K562 (cell line): ENCODE data around the gene C20orf96. TPM values are rescaled to one million over a fixed set of nuclear protein-coding genes. Genes with fewer than 3 reads are reported as not detected.

Experiments used
- DLX4 ChIP-seq: fragments of 250-450 bp; sonication (Bioruptor Pico); IDR thresholded peaks from 2 replicates; pipeline ENCODE4 v1.6.1; 2021; ENCODE audit warnings: mild to moderate bottlenecking
- GTF2F1 ChIP-seq: IDR thresholded peaks from 2 replicates; pipeline ENCODE4 v1.6.1; 2011; ENCODE audit warnings: low read depth, low read length, improper control_type of control experiment
- HEY1 ChIP-seq: fragments of 250-450 bp; sonication (Bioruptor Pico); IDR thresholded peaks from 2 replicates; pipeline ENCODE4 v1.5.0; 2020; ENCODE audit warnings: mild to moderate bottlenecking, moderate library complexity, borderline replicate concordance
- HMGXB4 ChIP-seq: sonication (generic); formaldehyde crosslinking; IDR thresholded peaks from 2 replicates; pipeline ENCODE4 v1.8.1; 2023; ENCODE audit warnings: mild to moderate bottlenecking, missing genetic modification reagents
- KAT8 ChIP-seq: fragments of 450-650 bp; IDR thresholded peaks from 2 replicates; pipeline ENCODE4 v1.6.1; 2016; ENCODE audit warnings: low read depth, mild to moderate bottlenecking
- MAFG ChIP-seq: fragments of 450-650 bp; conservative IDR thresholded peaks from 2 replicates; pipeline ENCODE4 v1.6.1; 2016; ENCODE audit warnings: missing genetic modification characterization, missing compliant biosample characterization
- NUFIP1 ChIP-seq: fragments of 450-650 bp; IDR thresholded peaks from 2 replicates; pipeline ENCODE4 v1.6.1; 2018; ENCODE audit not compliant: partially characterized antibody
- TFE3 ChIP-seq: fragments of 450-650 bp; formaldehyde crosslinking; IDR thresholded peaks from 2 replicates; pipeline ENCODE4 v1.4.0; 2020; ENCODE audit warnings: mild to moderate bottlenecking, mixed read lengths
- TRIM24 ChIP-seq, 2 experiments: fragments of 450-650 bp; IDR thresholded peaks; 2 replicates each; pipeline ENCODE4 v1.6.1; 2016
- ZHX1 ChIP-seq: fragments of 150-350 bp; conservative IDR thresholded peaks from 2 replicates; pipeline ENCODE4 v1.6.1; 2014; ENCODE audit warnings: low read length
- ZNF143 ChIP-seq: sonication (generic); formaldehyde crosslinking; IDR thresholded peaks from 2 replicates; pipeline ENCODE4 v1.9.0; 2022; ENCODE audit warnings: mild to moderate bottlenecking, missing genetic modification reagents
- ZNF175 ChIP-seq: fragments of 200-800 bp; sonication (Bioruptor generic); IDR thresholded peaks from 2 replicates; pipeline ENCODE4 v1.6.1; 2016; ENCODE audit warnings: low read depth, mild to moderate bottlenecking, missing genetic modification characterization, missing compliant biosample characterization
- ZNF347 ChIP-seq: fragments of 450-650 bp; formaldehyde crosslinking; IDR thresholded peaks from 2 replicates; pipeline ENCODE4 v1.4.0; 2020; ENCODE audit warnings: low read depth, mild to moderate bottlenecking, moderate library complexity
- ZNF79 ChIP-seq: fragments of 250-450 bp; sonication (Bioruptor Pico); IDR thresholded peaks from 2 replicates; pipeline ENCODE4 v1.4.0; 2020; ENCODE audit warnings: low read depth, mild to moderate bottlenecking, moderate library complexity
- polyA plus RNA-seq, 8 experiments: library from polyadenylated mRNA; depleted of rRNA in 4 of 8; stranded (reverse) in 5 of 8; unstranded in 3 of 8; fragments of >200 nt; fragmentation: Nextera tagmentation in 2 of 8; fragmentation: Illumina TruSeq in 1 of 8; extraction: Ambion mirVana in 2 of 8; extraction: Trizol in 1 of 8; gene quantifications; 2 replicates each; pipeline versions ENCODE4 v1.2.1 to v1.2.3, GENCODE V29; 2011 to 2014; ENCODE audit warnings: inconsistent platforms in 1 of 8, missing spikeins in 1 of 8
- total RNA-seq, 7 experiments: library from RNA; depleted of rRNA in 6 of 7; stranded (reverse); fragments of >200 nt in 6 of 7; fragmentation: Illumina TruSeq in 2 of 7; extraction: Trizol in 2 of 7; gene quantifications; 2 replicates each; pipeline versions ENCODE4 v1.2.1 to v1.2.3, GENCODE V29; 2011 to 2021; ENCODE audit warnings: low replicate concordance in 1 of 7
- TF ChIP-seq, protein P1 (sequence below): sonication (generic); formaldehyde crosslinking; IDR thresholded peaks from 2 replicates; pipeline ENCODE4 v1.8.1; 2022; ENCODE audit warnings: missing genetic modification reagents
- TF ChIP-seq, protein P2 (sequence below): sonication (generic); formaldehyde crosslinking; IDR thresholded peaks from 2 replicates; pipeline ENCODE4 v1.8.0; 2022; ENCODE audit warnings: mild to moderate bottlenecking, missing genetic modification reagents
- TF ChIP-seq, protein P3 (sequence below): fragments of 450-650 bp; IDR thresholded peaks from 2 replicates; pipeline ENCODE4 v1.6.1; 2016; ENCODE audit warnings: mild to moderate bottlenecking

The C20orf96 gene
- total and polyA plus RNA-seq, 9 of the 15 experiments (the other 6 are each of a cell fraction or from before 2014, with no cell fraction given) = 1.7 to 11.7 (median 4.2) TPM

GRCh38 chr20:326645-327185 is 36.2 kb upstream of the C20orf96 start (continued):
- TF ChIP-seq HEY1 (no peak), GTF2F1 (no peak), TRIM24 (IDR thresholded peaks at IDR 0.05) (peak in 1 of 2 experiments; percentile 34; a peak in 1 of 4 replicates), NUFIP1 (no peak), HMGXB4 (CRISPR knock-in tag) (no peak), DLX4 (CRISPR knock-in tag) (no peak), ZHX1 (no peak), ZNF175 (no peak), MAFG (tag) (no peak), TFE3 (CRISPR knock-in tag) (no peak), KAT8 (no peak), ZNF347 (CRISPR knock-in tag) (no peak), ZNF79 (no peak), ZNF143 (CRISPR knock-in tag) (no peak)
- TF ChIP-seq, protein P1, sequence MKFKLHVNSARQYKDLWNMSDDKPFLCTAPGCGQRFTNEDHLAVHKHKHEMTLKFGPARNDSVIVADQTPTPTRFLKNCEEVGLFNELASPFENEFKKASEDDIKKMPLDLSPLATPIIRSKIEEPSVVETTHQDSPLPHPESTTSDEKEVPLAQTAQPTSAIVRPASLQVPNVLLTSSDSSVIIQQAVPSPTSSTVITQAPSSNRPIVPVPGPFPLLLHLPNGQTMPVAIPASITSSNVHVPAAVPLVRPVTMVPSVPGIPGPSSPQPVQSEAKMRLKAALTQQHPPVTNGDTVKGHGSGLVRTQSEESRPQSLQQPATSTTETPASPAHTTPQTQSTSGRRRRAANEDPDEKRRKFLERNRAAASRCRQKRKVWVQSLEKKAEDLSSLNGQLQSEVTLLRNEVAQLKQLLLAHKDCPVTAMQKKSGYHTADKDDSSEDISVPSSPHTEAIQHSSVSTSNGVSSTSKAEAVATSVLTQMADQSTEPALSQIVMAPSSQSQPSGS (CRISPR knock-in tag) = no peak
- TF ChIP-seq, protein P2, sequence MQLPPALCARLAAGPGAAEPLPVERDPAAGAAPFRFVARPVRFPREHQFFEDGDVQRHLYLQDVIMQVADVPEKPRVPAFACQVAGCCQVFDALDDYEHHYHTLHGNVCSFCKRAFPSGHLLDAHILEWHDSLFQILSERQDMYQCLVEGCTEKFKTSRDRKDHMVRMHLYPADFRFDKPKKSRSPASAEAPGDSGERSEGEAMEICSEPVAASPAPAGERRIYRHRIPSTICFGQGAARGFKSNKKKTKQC (CRISPR knock-in tag) = 0 out of 2 replicates have a peak, but pooled peaks have one; percentile 14
- TF ChIP-seq, protein P3, sequence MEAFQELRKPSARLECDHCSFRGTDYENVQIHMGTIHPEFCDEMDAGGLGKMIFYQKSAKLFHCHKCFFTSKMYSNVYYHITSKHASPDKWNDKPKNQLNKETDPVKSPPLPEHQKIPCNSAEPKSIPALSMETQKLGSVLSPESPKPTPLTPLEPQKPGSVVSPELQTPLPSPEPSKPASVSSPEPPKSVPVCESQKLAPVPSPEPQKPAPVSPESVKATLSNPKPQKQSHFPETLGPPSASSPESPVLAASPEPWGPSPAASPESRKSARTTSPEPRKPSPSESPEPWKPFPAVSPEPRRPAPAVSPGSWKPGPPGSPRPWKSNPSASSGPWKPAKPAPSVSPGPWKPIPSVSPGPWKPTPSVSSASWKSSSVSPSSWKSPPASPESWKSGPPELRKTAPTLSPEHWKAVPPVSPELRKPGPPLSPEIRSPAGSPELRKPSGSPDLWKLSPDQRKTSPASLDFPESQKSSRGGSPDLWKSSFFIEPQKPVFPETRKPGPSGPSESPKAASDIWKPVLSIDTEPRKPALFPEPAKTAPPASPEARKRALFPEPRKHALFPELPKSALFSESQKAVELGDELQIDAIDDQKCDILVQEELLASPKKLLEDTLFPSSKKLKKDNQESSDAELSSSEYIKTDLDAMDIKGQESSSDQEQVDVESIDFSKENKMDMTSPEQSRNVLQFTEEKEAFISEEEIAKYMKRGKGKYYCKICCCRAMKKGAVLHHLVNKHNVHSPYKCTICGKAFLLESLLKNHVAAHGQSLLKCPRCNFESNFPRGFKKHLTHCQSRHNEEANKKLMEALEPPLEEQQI = no peak
